PC-9 (cell line): ENCODE data around the gene ANKRD52. TPM values are rescaled to one million over a fixed set of nuclear protein-coding genes. Genes with fewer than 3 reads are reported as not detected.
"Not testable (repeated sequence)": the region's sequence is repeated elsewhere in the genome, so short reads cannot be mapped to it uniquely, and the experiment has no call there.

Experiments used
- BruUV-seq: library from RNA; stranded (reverse); fragments of 400-500 nt; replicated peaks from 2 replicates; lab custom pipeline; 2021; lab: Mats Ljungman, UMichigan
- CTCF ChIA-PET: fragments of 300-600 bp; sonication (Branson Sonifier 250); formaldehyde crosslinking; loops from one replicate; lab custom pipeline; 2022; ENCODE audit warnings: antibody characterized with exemption; lab: Charles Lee
- POLR2A ChIA-PET: fragments of 300-600 bp; sonication (Branson Sonifier 250); formaldehyde crosslinking; loops from one replicate; lab custom pipeline; 2022; ENCODE audit warnings: antibody characterized with exemption; ENCODE audit not compliant: unreplicated experiment; lab: Charles Lee
- DNase-seq, 2 experiments: peaks; one replicate each; pipeline versions ENCODE4 v3.0.0 to v3.0.0-alpha.2; 2015 to 2022; ENCODE audit warnings: mixed read lengths in 1 of 2
- H2AFZ ChIP-seq: fragments of 200-600 bp; sonication (generic); 2 replicates; pipeline ENCODE4 v1.8.1; 2017; ENCODE audit warnings: antibody characterized with exemption
- H3F3A ChIP-seq: fragments of 200-600 bp; sonication (generic); 2 replicates; pipeline ENCODE4 v1.8.1; 2017; ENCODE audit warnings: antibody characterized with exemption, mild to moderate bottlenecking, low read depth; ENCODE audit not compliant: insufficient read depth
- H3K27ac ChIP-seq: fragments of 200-600 bp; sonication (generic); 2 replicates; pipeline ENCODE4 v1.6.1; 2016; ENCODE audit warnings: mixed run types
- H3K27me3 ChIP-seq: fragments of 200-600 bp; sonication (generic); 2 replicates; pipeline ENCODE4 v1.6.1; 2016; ENCODE audit warnings: low read depth, mixed run types; ENCODE audit not compliant: insufficient read depth
- H3K36me3 ChIP-seq: fragments of 200-600 bp; sonication (generic); 2 replicates; pipeline ENCODE4 v1.6.1; 2016; ENCODE audit warnings: low read depth, mixed run types
- H3K4me1 ChIP-seq: fragments of 200-600 bp; sonication (generic); replicated peaks from 2 replicates; pipeline ENCODE4 v1.6.1; 2016; ENCODE audit warnings: mixed run types; ENCODE audit not compliant: insufficient read depth
- H3K4me2 ChIP-seq: fragments of 200-600 bp; sonication (generic); 2 replicates; pipeline ENCODE4 v1.6.1; 2017; ENCODE audit warnings: mixed run types
- H3K4me3 ChIP-seq: fragments of 200-600 bp; sonication (generic); 2 replicates; pipeline ENCODE4 v1.6.1; 2016; ENCODE audit warnings: mixed run types
- H3K79me2 ChIP-seq: fragments of 200-600 bp; sonication (generic); 2 replicates; pipeline ENCODE4 v1.6.1; 2017; ENCODE audit warnings: low read depth, mixed run types
- H3K9me2 ChIP-seq: fragments of 200-600 bp; sonication (generic); 2 replicates; pipeline ENCODE4 v1.8.1; 2017; ENCODE audit warnings: mild to moderate bottlenecking; ENCODE audit not compliant: insufficient read depth
- H3K9me3 ChIP-seq: fragments of 200-600 bp; sonication (generic); 2 replicates; pipeline ENCODE4 v1.8.1; 2016; ENCODE audit warnings: low read depth; ENCODE audit not compliant: insufficient read depth
- H4K20me1 ChIP-seq: fragments of 200-600 bp; sonication (generic); 2 replicates; pipeline ENCODE4 v1.8.1; 2017; ENCODE audit not compliant: insufficient read depth
- CTCF ChIP-seq: fragments of 200-600 bp; sonication (generic); conservative IDR thresholded peaks from 2 replicates; pipeline ENCODE4 v1.6.1; 2017; ENCODE audit warnings: mixed run types, antibody characterized with exemption, mild to moderate bottlenecking, moderate library complexity
- EZH2 ChIP-seq: fragments of 200-600 bp; sonication (generic); IDR thresholded peaks from 2 replicates; pipeline ENCODE4 v1.8.0; 2017; ENCODE audit warnings: antibody characterized with exemption, low read depth
- intact Hi-C: fragments of 100-400 bp; cut with micrococcal nuclease; formaldehyde crosslinking; loops from one replicate; pipeline ENCODE4 v1.10.0; 2022; ENCODE audit not compliant: unreplicated experiment
- total RNA-seq: library from RNA; stranded (reverse); gene quantifications from 2 replicates; pipeline ENCODE4 v1.2.3, GENCODE V29; 2021

ANKRD52 gene
- total RNA-seq, 1 experiment from 2014 or later, result 59.4 TPM

GRCh38 chr12:56278905-56279304, 20.7 kb upstream of the ANKRD52 start:
- H4K20me1 ChIP-seq, result no peaks in the 10 kb centered on the region; the same call in 1 of the 2 replicates
- no peak overlapping the region for H3K4me3 ChIP-seq
- no peak for DNase-seq
- H3K4me1 ChIP-seq, result no peaks in the 10 kb centered on the region
- no TSS peak for BruUV-seq
- ChIA-PET CTCF (interaction anchor here (0.5 to 0.7 kb wide), 2 partner anchors 31 to 166 kb away, joined by 4 to 5 read pairs; no protein-coding TSS in a partner anchor), POLR2A (no interaction called here)
- TF ChIP-seq CTCF, result no peak
- no peak for TF ChIP-seq EZH2
- no peaks in the 10 kb centered on the region for H3K9me3 ChIP-seq
- no peaks in the 10 kb centered on the region for H3K79me2 ChIP-seq
- no peaks in the 10 kb centered on the region for H3K27me3 ChIP-seq
- H2AFZ ChIP-seq, result no peak overlapping the region
- peaks cover 6% of the 10 kb centered on the region; the same call in 1 of the 2 replicates for H3F3A ChIP-seq
- peaks cover 48% of the 10 kb centered on the region for H3K36me3 ChIP-seq
- H3K9me2 ChIP-seq, result no peaks in the 10 kb centered on the region
- H3K4me2 ChIP-seq, result no peak overlapping the region
- intact Hi-C loops, result no loop called here
- H3K27ac ChIP-seq, result no peak overlapping the region

GRCh38 chr12:56274299-56274698, 16.1 kb upstream of the ANKRD52 start:
- no peaks in the 10 kb centered on the region; the same call in 1 of the 2 replicates for H4K20me1 ChIP-seq
- H3K79me2 ChIP-seq, result no peaks in the 10 kb centered on the region
- no peak overlapping the region for H3K27ac ChIP-seq
- no TSS peak for BruUV-seq
- intact Hi-C loops, result no loop called here
- DNase-seq, result no peak
- H3K4me3 ChIP-seq, result no peak overlapping the region
- POLR2A ChIA-PET, result no interaction called here
- TF ChIP-seq EZH2 (no peak), CTCF (no peak)
- no peaks in the 10 kb centered on the region for H3K9me2 ChIP-seq
- H2AFZ ChIP-seq, result no peak overlapping the region
- H3K4me2 ChIP-seq, result no peak overlapping the region
- CTCF ChIA-PET, result no interaction called here
- no peaks in the 10 kb centered on the region for H3K27me3 ChIP-seq
- H3K36me3 ChIP-seq, result peaks cover 27% of the 10 kb centered on the region
- peaks cover 14% of the 10 kb centered on the region; the same call in 1 of the 2 replicates for H3F3A ChIP-seq
- H3K4me1 ChIP-seq, result no peaks in the 10 kb centered on the region
- no peaks in the 10 kb centered on the region for H3K9me3 ChIP-seq

- Histone ChIP-seq H3K36me3 (peaks cover 14% of the 10 kb centered on the region), H3F3A (peaks cover 29% of the 10 kb centered on the region; the same call in 1 of the 2 replicates)
- DNase-seq, H3K27me3 ChIP-seq, H4K20me1 ChIP-seq, H3K79me2 ChIP-seq, POLR2A ChIA-PET, H3K27ac ChIP-seq, H3K9me2 ChIP-seq, H3K4me1 ChIP-seq, intact Hi-C loops, H3K9me3 ChIP-seq, H3K4me3 ChIP-seq, H2AFZ ChIP-seq, H3K4me2 ChIP-seq: not testable (repeated sequence)
- CTCF ChIA-PET, result interaction anchor here (0.5 kb wide), 1 partner anchor 20 kb away, joined by 6 read pairs; no protein-coding TSS in a partner anchor
- TSS peak; percentile 41 for BruUV-seq
Measured at GRCh38 chr12:56272468-56272867, 14.3 kb upstream of the ANKRD52 start.

GRCh38 chr12:56271031-56271430, 12.8 kb upstream of the ANKRD52 start:
- intact Hi-C loops, result no loop called here
- ChIA-PET CTCF (interaction anchor here (0.5 to 0.6 kb wide), 3 partner anchors 33 to 297 kb away, joined by 3 to 17 read pairs (median 5); no protein-coding TSS in a partner anchor), POLR2A (interaction anchor here (0.6 kb wide), 1 partner anchor 224 kb away, joined by 6 read pairs; no protein-coding TSS in a partner anchor)

More at GRCh38 chr12:56271031-56271430, 12.8 kb upstream of the ANKRD52 start:
- Histone ChIP-seq H2AFZ (no peak overlapping the region), H3K4me3 (no peak overlapping the region), H3K4me1 (peaks cover 4% of the 10 kb centered on the region; the same call in 1 of the 2 replicates), H3K4me2 (no peak overlapping the region), H3K27me3 (no peaks in the 10 kb centered on the region), H3K79me2 (no peaks in the 10 kb centered on the region), H3F3A (peaks cover 32% of the 10 kb centered on the region; the same call in 1 of the 2 replicates), H3K9me2 (no peaks in the 10 kb centered on the region), H3K9me3 (no peaks in the 10 kb centered on the region), H4K20me1 (no peaks in the 10 kb centered on the region), H3K27ac (no peak overlapping the region), H3K36me3 (peaks cover 14% of the 10 kb centered on the region)
- peak; percentile 39; the same call in 1 of the 2 replicates for TF ChIP-seq CTCF
- TF ChIP-seq EZH2, result no peak
- BruUV-seq, result no TSS peak
- DNase-seq, result no peak
